AG20443 (cell line): Measurements from ENCODE around the gene SLC44A1.

Source experiments
- DNase-seq: peaks from one replicate; pipeline ENCODE4 v3.0.0; 2012; ENCODE audit warnings: low spot score, mixed read lengths

The SLC44A1 gene

GRCh38 chr9:105302728-105303127, 58.3 kb downstream of the SLC44A1 start:
- no peak for DNase-seq

DNA sequence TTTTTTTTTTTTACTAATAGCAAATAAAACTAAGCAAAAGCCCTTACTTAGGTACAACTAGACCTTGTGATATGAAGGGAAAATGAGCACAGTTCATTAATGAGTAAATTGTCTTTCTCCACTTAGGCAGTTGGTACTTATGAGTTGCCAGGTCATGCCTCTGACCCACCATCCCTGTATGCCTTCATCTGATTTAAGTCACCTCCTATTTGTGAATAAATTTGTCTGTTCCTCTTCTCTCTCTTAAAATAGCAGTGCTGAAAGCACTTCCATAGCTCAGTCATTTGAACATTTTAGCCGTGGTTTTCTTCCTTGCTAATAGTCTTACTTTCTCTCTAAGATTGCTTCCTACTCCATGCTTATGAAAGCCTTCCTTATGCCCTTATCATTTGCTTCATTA, 61.4 kb downstream of the SLC44A1 start:
- DNase-seq: no peak

GRCh38 chr9:105306351-105307140, 62.1 kb downstream of the SLC44A1 start:
- no peak for DNase-seq

GRCh38 chr9:105307591-105308130, 63.2 kb downstream of the SLC44A1 start:
- DNase-seq: no peak

- DNase-seq: no peak
These were observed 64.2 kb downstream of the SLC44A1 start for GRCh38 chr9:105308461-105309341.

DNA sequence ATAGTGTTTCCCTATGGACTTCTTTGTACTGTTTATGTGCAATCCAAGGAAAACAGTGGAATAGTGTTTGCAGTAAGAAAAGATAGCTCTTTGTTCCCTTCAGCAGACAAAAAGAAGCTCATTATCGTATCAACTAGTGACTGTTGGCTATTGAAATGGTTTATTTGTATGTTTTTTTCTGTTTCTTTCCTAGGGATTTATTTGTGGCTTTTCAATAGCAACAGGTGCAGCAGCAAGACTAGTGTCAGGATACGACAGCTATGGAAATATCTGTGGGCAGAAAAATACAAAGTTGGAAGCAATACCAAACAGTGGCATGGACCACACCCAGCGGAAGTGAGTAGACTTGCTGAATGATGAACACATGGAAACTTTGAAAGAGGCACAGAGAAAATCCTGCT, 65.1 kb downstream of the SLC44A1 start:
- DNase-seq: peak; percentile 49

GRCh38 chr9:105311306-105311705, 66.9 kb downstream of the SLC44A1 start:
- DNase-seq: no peak

DNA sequence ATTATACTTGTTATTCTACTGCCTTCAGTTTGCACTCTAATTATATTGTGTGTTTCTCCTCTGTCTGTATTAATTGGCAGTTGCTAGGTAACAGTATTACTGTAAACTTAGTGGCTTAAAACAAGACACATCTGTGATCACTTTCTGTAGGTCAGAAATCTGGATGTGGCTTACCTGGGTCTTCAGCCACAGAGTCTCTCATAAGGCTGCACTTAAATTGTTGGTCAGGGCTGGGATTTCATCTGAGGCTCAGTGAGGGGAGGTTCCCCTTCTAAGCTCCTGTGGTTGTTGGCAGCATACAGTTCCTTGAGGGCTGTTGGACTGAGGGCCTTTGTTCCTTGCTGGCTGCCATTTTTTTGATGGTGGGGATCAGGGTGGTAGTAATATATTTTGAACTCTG, 68.8 kb downstream of the SLC44A1 start:
- no peak for DNase-seq

DNA sequence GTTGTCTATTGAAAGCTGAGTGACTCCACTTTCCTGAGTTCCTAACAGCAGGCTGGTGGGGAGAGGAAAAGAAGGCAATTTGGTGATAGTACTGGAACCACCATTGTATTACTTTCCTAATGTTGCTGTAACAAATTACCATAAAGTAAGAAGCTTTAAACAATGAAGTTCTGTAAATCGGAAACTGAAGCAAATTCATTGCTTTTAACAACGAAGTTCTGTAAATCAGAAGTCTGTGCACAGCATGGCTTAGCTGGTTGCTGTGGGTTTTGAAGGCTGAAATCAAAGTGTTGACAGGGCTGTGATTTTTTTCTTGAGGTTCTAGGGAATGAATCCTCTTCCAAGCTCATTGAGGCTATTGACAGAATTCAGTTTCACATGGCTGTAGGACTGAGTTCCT, 72.3 kb downstream of the SLC44A1 start:
- DNase-seq: no peak

DNA sequence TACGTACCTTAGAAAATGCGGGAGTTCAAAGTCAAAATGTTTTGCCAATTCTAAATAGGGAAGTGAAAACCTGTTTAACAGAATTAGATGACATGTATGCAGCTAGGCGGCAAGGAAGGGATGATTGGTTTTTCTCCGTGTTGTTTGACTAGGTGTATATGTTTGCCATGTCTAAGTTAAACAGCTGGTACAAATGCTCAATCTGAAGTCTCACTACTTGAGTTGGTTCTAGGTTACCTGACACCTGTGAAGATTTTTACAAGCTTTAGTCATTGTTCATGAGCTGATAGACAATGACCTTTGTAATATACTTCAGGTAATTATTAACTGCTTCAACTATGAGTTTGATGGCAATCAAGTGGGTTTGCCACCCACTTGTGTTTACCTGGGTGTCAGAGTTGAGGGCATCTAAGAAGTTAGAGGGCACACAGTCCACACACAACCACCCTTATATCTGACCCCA, 74.3 kb downstream of the SLC44A1 start:
- DNase-seq: no peak

DNA sequence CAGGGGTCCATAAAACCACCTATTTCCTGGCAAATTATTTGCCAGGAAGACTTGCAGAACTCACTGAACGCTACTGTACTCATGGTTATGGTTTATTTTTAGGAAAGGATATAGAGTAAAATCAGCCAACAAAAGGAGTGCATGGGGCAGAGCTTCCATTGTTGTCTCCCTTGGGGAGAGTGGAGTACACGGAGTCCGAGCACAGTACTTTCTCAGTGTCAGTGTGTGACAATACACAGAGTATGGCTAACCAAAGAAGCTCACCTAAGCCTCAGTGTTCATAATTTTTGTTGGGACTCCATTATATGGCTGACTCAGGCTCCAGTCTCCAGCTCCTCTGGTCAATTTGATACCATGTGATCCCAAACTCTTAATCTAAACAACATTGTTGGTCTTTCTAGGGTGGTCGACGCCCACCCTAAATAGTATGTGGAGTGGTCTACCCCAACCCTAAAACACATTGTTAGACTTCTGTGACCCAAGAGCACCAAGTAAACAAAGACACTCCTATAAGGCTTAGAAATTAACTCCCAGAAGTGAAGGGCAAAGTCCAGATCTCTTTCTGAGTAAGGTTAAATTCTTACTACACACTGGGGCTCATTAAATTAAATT, 74.9 kb downstream of the SLC44A1 start:
- DNase-seq: no peak

DNA sequence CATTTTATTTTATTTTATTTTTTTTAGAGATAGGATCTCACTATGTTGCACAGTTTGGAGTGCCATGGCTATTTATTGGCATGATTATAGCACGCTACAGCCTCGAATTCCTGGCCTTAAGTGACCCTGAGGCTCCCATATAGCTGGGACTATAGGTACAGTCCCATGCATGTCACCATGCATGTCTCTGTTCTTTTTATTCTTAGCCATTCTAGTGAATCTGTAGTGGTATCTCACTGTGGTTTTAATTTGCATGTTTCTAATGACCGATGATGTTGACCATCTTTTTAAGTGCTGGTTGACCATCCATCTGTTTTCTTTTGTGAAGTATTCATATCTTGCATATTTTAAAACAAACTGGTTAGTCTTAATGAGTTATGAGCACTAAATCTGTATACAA, 76.1 kb downstream of the SLC44A1 start:
- no peak for DNase-seq

- DNase-seq: no peak
These were observed 83.8 kb downstream of the SLC44A1 start for GRCh38 chr9:105328296-105328695.

DNA sequence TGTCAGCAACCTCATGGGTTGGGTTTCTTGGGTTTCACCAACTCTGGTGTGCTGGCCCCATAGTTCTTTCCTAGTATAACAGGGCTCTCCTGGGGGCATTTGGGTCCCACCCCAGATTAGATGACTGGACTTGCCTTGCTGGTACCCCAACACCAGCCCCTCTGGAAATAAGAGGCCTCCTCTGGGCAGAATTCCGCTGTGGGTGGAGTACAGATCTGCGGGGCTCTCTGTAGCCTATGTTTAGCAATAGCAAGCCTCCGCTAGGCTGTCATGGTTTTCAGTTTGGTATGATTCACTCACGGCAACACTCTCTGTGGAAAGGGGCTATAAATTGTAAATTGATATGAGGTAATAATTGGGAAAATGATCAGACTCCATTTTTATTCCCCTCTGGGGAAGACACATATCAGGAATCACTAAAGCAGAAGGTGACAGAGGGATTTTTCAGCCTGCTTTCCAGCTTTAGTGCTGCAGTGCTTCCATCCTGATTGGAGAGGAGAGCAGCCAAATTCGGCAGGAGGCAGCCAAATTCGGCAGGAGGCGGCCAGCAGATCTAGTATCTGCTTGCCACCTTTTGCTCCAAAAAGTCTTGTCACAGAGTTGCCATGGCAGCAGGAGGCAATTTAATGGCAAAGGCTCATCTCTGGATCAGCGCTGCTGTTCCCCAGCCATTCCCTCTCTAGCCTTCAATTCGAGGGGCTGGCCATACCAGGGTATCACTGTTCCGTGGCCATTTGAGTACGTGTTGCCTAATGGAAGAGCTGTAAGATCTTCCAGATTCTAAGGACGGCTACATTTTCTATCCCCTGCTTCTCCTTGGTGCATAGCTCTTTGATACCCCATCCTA, 84.6 kb downstream of the SLC44A1 start:
- DNase-seq: no peak

DNA sequence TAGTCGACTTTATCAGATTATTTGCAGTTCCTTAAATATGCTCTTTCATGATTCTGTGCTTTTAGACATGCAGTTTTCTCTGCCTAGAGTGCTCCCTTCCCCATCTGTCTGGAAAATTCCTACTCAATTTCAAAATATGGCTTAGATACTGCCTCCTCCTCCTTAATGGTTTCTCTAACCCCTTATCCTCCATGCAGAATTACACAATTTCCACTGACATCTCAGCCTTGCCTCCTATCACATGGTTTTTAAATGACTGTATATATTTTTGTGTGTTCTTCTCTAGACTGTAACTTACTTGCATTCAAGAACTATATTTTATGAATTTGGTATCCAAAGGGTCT, 85.2 kb downstream of the SLC44A1 start:
- DNase-seq: no peak

- DNase-seq: no peak
These were observed 85.8 kb downstream of the SLC44A1 start for GRCh38 chr9:105330201-105330600.

DNA sequence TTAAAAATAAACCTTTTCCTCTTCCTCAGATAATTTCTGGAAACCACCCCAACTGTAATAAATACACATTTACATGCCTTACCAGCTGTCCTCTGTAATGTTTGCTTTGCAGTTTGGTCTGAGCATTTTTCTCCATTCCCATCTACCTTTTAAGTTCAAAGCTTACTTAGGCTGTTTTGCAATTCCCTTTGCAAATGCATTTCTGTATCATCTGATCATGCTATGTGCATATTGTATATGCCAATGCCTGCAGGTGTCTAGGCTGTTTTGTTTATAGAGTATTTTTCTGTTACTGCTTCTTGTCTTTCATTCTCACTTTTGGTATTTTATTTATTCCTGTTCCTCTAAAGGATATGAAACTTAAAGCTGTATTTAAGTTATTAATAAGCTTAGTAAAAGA, 86.3 kb downstream of the SLC44A1 start:
- DNase-seq: no peak

DNA sequence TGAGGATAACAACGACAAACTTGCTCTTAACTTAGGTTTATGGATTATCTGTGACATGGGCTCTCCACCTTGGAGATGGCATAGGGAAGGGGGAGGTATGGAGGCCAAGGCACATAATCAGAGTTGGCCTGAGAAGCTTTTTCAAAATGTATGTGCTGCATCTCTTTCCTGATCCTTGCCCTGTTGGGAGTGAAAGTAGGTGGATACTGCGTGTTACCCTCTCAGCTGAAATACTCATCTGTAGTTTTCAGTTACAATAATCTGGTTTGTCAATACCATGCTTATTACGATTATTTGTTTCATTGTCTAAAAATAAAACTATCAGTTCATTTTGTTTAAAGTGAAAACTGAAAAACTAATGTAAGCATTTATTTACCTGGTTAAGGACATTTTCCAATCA, 86.7 kb downstream of the SLC44A1 start:
- no peak for DNase-seq

GRCh38 chr9:105331755-105332154, 87.3 kb downstream of the SLC44A1 start:
- no peak for DNase-seq

DNA sequence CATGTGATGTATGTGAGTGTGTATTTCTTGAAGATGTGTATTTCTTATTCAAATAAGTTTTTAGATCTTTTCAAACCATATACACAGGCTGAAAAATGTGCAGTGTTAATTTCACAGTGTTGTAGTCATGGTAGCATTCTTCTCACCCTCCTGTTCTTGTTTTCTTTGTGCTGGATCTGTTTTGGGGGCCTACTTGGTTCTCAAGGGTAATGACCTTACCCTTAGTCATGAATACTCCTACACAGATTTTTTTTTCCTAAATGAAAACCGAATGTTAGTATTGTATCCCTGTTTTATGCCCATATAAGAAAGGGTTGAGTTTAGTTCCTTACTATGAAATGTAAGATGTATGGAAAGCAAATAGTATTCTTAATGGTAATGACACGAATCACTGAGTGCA, 88.0 kb downstream of the SLC44A1 start:
- peak; percentile 40 for DNase-seq

- DNase-seq: peak; percentile 40
These were observed 88.6 kb downstream of the SLC44A1 start for GRCh38 chr9:105333076-105333475.

GRCh38 chr9:105333811-105334210, 89.4 kb downstream of the SLC44A1 start:
- DNase-seq: no peak
